ENCODE results near the gene PRDX3.
"Not testable (repeated sequence)": the region's sequence is repeated elsewhere in the genome, so short reads cannot be mapped to it uniquely, and the experiment has no call there.

The PRDX3 gene

GRCh38 chr10:119161680-119162451 is 16.7 kb downstream of the PRDX3 start:
- DNase-seq: no peak

- DNase-seq: no peak
Observed at GRCh38 chr10:119159332-119159731, 19.3 kb downstream of the PRDX3 start.

DNA sequence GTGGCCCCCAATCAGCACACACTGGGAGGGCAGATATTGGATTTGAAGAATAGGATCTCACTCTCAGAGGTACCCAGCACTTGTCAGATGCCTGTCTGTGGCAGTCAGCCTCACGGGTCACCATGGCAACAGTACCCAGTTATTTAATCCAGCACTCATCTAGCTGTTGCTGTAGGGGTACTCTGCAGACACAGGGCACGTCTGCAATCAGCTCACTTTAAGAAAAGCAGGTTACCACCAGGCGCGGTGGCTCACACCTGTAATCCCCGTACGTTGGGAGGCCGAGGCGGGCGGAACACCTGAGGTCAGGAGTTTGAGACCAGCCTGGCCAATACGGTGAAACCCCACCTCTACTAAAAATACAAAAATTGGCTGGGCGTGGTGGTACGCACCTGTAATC is 25.0 kb downstream of the PRDX3 start:
- no peak for DNase-seq

- no peak for DNase-seq
Observed at GRCh38 chr10:119153041-119153440, 25.6 kb downstream of the PRDX3 start.

- DNase-seq: not testable (repeated sequence)
Observed at GRCh38 chr10:119151601-119152000, 27.0 kb downstream of the PRDX3 start.

DNA sequence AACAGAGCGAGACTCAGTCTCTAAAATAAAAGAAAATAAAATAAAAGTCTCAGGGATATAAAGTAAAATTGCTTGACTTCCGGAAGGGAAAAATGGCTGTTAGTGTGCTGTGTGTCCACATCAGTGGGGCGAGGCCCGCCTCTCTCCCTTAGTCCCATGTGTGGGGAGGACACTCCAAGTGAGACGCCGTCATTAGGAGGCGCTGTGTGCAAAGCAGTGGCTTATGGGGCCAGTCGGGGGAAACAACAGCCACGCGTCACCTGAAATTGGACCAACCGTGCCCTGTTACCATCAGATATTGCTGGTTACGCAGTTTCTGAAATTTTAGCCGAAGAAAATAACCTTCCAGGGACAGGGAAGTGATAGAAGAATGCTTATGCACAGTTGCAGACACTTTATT is 28.9 kb downstream of the PRDX3 start:
- no peak for DNase-seq

- DNase-seq: no peak
Observed at GRCh38 chr10:119149157-119149556, 29.5 kb downstream of the PRDX3 start.

GRCh38 chr10:119143657-119144056 is 35.0 kb downstream of the PRDX3 start:
- DNase-seq: no peak

- DNase-seq: no peak
Observed at GRCh38 chr10:119140603-119141245, 37.9 kb downstream of the PRDX3 start.

- peak; percentile 2 to 27 for DNase-seq
Observed at GRCh38 chr10:119139464-119140067, 39.0 kb downstream of the PRDX3 start.

DNA sequence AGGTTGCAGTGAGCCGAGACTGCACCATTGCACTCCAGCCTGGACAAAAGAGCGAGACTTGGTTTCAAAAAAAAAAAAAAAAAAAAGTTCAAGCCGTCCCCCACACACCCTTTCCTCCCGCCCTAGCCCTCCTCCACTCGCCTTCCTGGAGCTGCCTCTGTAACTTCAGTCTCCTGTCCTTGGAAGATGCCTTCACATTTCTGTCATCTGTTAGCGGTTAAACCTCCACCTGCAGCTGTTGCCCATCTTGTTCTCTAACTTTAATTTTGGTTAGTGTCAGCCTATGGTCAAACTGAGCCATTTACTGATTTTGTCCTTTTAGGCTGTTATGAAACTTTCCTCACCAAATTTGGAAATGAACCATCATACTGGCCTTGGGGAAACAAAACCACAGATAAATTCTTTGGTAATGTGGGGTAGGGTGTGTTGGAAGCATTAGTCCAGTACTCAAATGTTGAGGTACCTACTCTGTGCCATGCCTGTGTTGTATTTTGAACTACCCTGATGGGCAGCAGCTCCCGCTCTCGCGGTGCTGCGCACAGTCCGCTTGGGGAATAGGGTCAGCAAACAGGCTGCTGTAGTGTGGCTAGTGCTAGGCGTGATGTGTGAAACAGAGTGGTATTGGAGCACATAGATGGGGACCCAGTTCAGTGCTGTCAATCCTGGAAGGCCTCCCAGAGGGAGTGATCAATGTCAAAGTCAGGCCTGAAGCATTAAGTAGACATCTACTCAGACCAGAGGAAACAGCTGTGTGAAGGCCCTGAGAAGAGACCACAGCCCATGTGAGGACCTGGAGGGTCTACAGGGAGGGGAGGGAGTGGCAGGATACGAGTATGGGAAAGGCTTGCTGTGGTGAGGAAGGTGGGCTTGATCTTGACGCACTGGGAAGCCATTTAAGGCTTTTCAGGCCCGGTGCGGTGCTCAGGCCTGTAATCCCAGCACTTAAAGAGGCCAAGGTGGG is 40.0 kb downstream of the PRDX3 start:
- no peak for DNase-seq

DNA sequence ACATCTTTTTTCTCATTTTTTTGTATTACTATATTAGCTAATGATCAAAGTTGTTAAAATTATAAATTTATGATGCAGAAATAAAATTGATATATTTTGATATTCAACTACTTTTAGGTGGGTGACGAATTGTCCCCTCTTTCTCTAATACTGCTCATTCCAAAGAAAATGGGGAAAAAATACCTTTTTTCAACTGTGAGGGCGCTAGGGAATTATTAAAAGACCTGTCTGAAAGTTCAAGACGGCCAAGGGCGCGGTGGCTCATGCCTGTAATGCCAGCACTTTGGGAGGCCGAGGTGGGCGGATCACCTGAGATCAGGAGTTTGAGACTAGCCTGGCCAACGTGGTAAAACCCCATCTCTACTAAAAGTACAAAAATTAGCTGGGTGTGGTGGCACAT is 40.7 kb downstream of the PRDX3 start:
- not testable (repeated sequence) for DNase-seq

GRCh38 chr10:119136084-119136483 is 42.5 kb downstream of the PRDX3 start:
- no peak for DNase-seq

- DNase-seq: no peak
Observed at GRCh38 chr10:119135513-119135881, 43.1 kb downstream of the PRDX3 start.

DNA sequence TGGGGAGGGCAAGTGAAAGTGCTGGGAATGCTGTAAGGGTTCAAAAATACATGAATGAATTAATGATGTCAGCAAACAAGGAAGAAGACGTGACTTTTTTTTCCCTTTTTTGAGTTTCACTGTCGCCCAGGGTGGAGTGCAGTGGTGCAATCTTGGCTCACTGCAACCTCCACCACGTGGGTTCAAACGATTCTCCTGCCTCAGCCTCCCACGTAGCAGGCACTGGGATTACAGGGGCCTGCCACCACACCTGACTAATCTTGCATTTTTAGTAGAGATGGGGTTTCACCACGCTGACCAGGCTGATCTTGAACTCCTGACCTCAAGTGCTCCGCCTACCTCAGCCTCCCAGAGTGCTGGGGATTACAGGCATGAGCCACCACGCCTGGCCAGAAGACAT is 44.7 kb downstream of the PRDX3 start:
- DNase-seq: no peak

- DNase-seq: no peak
Observed at GRCh38 chr10:119132521-119133345, 45.9 kb downstream of the PRDX3 start.

GRCh38 chr10:119131512-119132240 is 46.9 kb downstream of the PRDX3 start:
- no peak for DNase-seq

DNA sequence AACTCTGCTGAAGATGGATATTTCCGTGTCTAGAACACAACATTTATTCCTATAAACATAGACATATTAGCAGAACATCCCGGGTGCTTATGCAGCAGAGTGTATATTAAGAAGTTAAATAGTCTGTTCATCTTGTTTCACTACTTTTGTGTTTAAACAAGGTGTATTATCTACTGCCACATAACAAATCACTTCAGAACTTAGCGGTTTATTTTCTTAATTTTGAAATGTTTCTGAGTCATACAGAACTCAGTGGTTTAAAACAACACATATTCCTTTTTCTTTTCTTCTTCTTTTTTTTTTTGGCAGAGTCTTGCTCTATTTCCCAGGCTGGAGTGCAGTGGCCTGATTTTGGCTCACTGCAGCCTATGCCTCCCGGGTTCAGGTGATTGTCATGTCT is 48.9 kb downstream of the PRDX3 start:
- no peak for DNase-seq

- DNase-seq: no peak
Observed at GRCh38 chr10:119125942-119126341, 52.7 kb downstream of the PRDX3 start.

DNA sequence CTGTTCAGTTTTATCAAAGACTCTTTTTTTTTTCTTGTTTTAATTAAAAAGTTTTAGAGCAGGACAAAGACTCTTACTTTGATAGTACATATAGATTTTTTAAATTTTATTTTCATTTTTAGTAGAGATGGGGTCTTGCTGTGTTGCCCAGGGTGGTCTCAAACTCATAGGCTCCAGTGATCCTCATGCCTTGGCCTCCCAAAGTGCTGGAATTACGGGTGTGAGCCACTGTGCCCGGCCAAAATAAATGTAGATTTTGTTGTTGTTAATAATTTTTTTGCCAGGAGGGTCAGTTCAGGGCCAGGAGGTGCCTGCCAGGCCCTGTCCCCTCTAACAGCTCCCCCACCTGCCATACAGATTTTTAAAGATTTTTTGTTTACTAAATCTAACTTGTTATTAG is 57.7 kb downstream of the PRDX3 start:
- no peak for DNase-seq

DNA sequence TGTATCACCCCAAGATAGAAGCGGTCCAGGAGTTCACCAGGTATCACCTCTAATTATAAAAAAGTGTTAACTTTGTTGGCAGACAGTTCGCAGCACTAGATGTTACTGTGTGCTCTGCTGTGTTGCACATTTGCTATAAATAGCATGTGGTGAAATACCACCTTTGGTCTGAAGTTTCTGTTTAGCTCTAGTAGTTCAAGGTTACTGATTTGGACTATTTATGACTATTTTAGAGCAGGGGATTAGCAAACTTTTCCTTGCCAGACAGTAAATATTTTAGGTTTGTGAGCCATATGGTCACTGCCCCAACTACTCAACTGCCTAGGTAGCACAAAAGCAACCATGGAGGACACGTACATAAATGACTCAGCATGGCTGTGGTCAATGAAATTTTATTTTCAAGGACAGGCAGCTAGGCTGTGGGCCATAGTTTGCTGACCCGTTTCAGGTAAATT is 58.2 kb downstream of the PRDX3 start:
- no peak for DNase-seq
